Endothelial cell of umbilical vein (primary cell): Measurements from ENCODE around the gene SKIC3. TPM values are rescaled to one million over a fixed set of nuclear protein-coding genes. Genes with fewer than 3 reads are reported as not detected.

Experiments used
- BruUV-seq: library from RNA; stranded (reverse); fragments of 400-500 nt; replicated peaks from 2 replicates; lab custom pipeline; 2021; lab: Mats Ljungman, UMichigan
- CTCF ChIA-PET: fragments of 300-600, 350-600 bp; sonication (Branson Sonifier 250); formaldehyde crosslinking; loops from one replicate; lab custom pipeline; 2021; ENCODE audit warnings: antibody characterized with exemption, inconsistent platforms; lab: Charles Lee
- POLR2A ChIA-PET: fragments of 300-600, 350-600 bp; sonication (Branson Sonifier 250); formaldehyde crosslinking; loops from one replicate; lab custom pipeline; 2021; ENCODE audit warnings: antibody characterized with exemption, inconsistent platforms; lab: Charles Lee
- DNase-seq: peaks from one replicate; pipeline ENCODE4 v3.0.0-alpha.2; 2011; ENCODE audit warnings: low read depth, low spot score
- FAIRE-seq: peaks from 2 replicates; lab custom pipeline; 2011; peaks lifted over from hg19 to GRCh38; lab: Jason Lieb, UNC
- H2AFZ ChIP-seq: 2 replicates; pipeline ENCODE4 v1.6.0; 2012; ENCODE audit warnings: low read depth, low read length, control low read depth, inconsistent platforms
- H3K27ac ChIP-seq: 2 replicates; pipeline ENCODE4 v1.5.1; 2011; ENCODE audit warnings: low read depth, mild to moderate bottlenecking, control low read depth, low read length, moderate library complexity; ENCODE audit not compliant: insufficient read depth
- H3K27me3 ChIP-seq, 2 experiments: 2 replicates each; pipeline versions ENCODE4 v1.6.0 to v1.6.1; 2011; ENCODE audit warnings: low read length in 2 of 2, mixed read lengths in 1 of 2; ENCODE audit not compliant: control insufficient read depth in 2 of 2, insufficient read depth in 2 of 2
- H3K36me3 ChIP-seq, 2 experiments: 2 replicates in 1 of 2; 3 replicates in 1 of 2; pipeline ENCODE4 v1.5.1; 2011; ENCODE audit warnings: low read length in 2 of 2, mild to moderate bottlenecking in 1 of 2, moderate library complexity in 1 of 2; ENCODE audit not compliant: control insufficient read depth in 2 of 2, insufficient read depth in 2 of 2; ENCODE audit errors: extremely low read depth in 1 of 2
- H3K4me1 ChIP-seq: 3 replicates; pipeline ENCODE4 v1.5.1; 2011; ENCODE audit warnings: mild to moderate bottlenecking, low read length; ENCODE audit not compliant: control insufficient read depth, insufficient read depth; ENCODE audit errors: extremely low read depth
- H3K4me2 ChIP-seq: 2 replicates; pipeline ENCODE4 v1.6.1; 2011; ENCODE audit warnings: low read length, control low read depth, mixed read lengths; ENCODE audit not compliant: insufficient read depth
- H3K4me3 ChIP-seq, 3 experiments: fragments of 200-600 bp in 1 of 3; sonication (generic), shearing (Covaris generic) in 1 of 3; replicated peaks in 1 of 3; 2 replicates each; pipeline ENCODE4 v1.5.1; 2011 to 2016; ENCODE audit warnings: control low read depth in 3 of 3, low read length in 3 of 3, mild to moderate bottlenecking in 2 of 3, inconsistent platforms in 1 of 3, low read depth in 1 of 3, moderate library complexity in 1 of 3; ENCODE audit not compliant: insufficient read depth in 1 of 3
- H3K79me2 ChIP-seq: 2 replicates; pipeline ENCODE4 v1.6.0; 2012; ENCODE audit warnings: low read length, inconsistent platforms; ENCODE audit not compliant: control insufficient read depth, insufficient read depth
- H3K9ac ChIP-seq: replicated peaks from 2 replicates; pipeline ENCODE3; 2011; ENCODE audit warnings: low read length, control low read depth; ENCODE audit not compliant: insufficient read depth; ENCODE audit errors: extremely low read depth
- H3K9me1 ChIP-seq: replicated peaks from 3 replicates; pipeline ENCODE4 v1.6.0; 2011; ENCODE audit warnings: mild to moderate bottlenecking, low read length; ENCODE audit not compliant: control insufficient read depth, insufficient read depth; ENCODE audit errors: extremely low read depth
- H3K9me3 ChIP-seq: replicated peaks from 2 replicates; pipeline ENCODE4 v1.5.1; 2012; ENCODE audit warnings: low read length, inconsistent platforms; ENCODE audit not compliant: control insufficient read depth, insufficient read depth
- H4K20me1 ChIP-seq: replicated peaks from 2 replicates; pipeline ENCODE3; 2011; ENCODE audit warnings: mild to moderate bottlenecking, low read length; ENCODE audit not compliant: control insufficient read depth, insufficient read depth; ENCODE audit errors: extremely low read depth
- CTCF ChIP-seq, 2 donors: IDR thresholded peaks; 1 replicate in 1 of 2; 2 replicates in 1 of 2; pipeline ENCODE4 v1.5.1; 2011; ENCODE audit warnings: low read length in 2 of 2, mild to moderate bottlenecking in 2 of 2, moderate library complexity in 2 of 2, control low read depth in 1 of 2, inconsistent platforms in 1 of 2, low read depth in 1 of 2; ENCODE audit not compliant: insufficient read depth in 1 of 2; ENCODE audit errors: extremely low read depth in 1 of 2
- EZH2 ChIP-seq: IDR thresholded peaks from 2 replicates; pipeline ENCODE4 v1.6.1; 2012; ENCODE audit warnings: borderline replicate concordance, low read depth, mild to moderate bottlenecking, moderate library complexity, low read length, inconsistent platforms; ENCODE audit not compliant: severe bottlenecking
- FOS ChIP-seq: IDR thresholded peaks from 2 replicates; pipeline ENCODE4 v1.6.1; 2011; ENCODE audit warnings: mild to moderate bottlenecking, low read length, moderate library complexity, borderline replicate concordance; ENCODE audit not compliant: insufficient read depth
- GATA2 ChIP-seq: IDR thresholded peaks from 2 replicates; pipeline ENCODE4 v1.7.0; 2011; ENCODE audit warnings: low read depth, mild to moderate bottlenecking, moderate library complexity, mixed read lengths, low read length; ENCODE audit not compliant: insufficient read length, insufficient read depth
- JUN ChIP-seq: IDR thresholded peaks from 2 replicates; pipeline ENCODE4 v1.6.1; 2011; ENCODE audit warnings: borderline replicate concordance, low read depth; ENCODE audit not compliant: insufficient read length, insufficient read depth
- MYC ChIP-seq: IDR thresholded peaks from one replicate; pipeline ENCODE4 v1.6.1; 2011; ENCODE audit warnings: mild to moderate bottlenecking, low read depth, low read length
- POLR2A ChIP-seq: IDR thresholded peaks from 2 replicates; pipeline ENCODE4 v1.6.1; 2012; ENCODE audit warnings: low read depth, mild to moderate bottlenecking, control low read depth, low read length
- POLR2AphosphoS5 ChIP-seq: IDR thresholded peaks from 2 replicates; pipeline ENCODE4 v1.6.1; 2012; ENCODE audit warnings: low read depth, mild to moderate bottlenecking, control low read depth, low read length, moderate library complexity; ENCODE audit not compliant: insufficient read depth
- dilution Hi-C: fragments of 300-500 bp; cut with MboI; formaldehyde crosslinking; loops from one replicate; pipeline ENCODE4 v1.15.0; 2019; ENCODE audit warnings: low sequenced_read_pairs; ENCODE audit not compliant: extremely low pct_ligation_motif_present
- intact Hi-C: fragments of 100-400 bp; cut with micrococcal nuclease; formaldehyde crosslinking; loops from one replicate; pipeline ENCODE4 v1.10.0; 2022
- polyA plus RNA-seq, 4 experiments: library from polyadenylated mRNA; depleted of rRNA in 3 of 4; stranded (reverse) in 3 of 4; unstranded in 1 of 4; fragments of >200 nt; gene quantifications; 2 replicates each; pipeline versions ENCODE4 v1.2.1 to v1.2.3, GENCODE V29; 2011 to 2012; ENCODE audit warnings: missing spikeins in 1 of 4
- total RNA-seq: library from RNA; stranded (reverse); gene quantifications from 2 replicates; pipeline ENCODE4 v1.2.3, GENCODE V29; 2021
- TF ChIP-seq, protein P1 (sequence below): IDR thresholded peaks from 2 replicates; pipeline ENCODE4 v1.6.1; 2011; ENCODE audit not compliant: insufficient read depth, insufficient read length

Gene SKIC3
- total and polyA plus RNA-seq, 2 donors (not counting 3 experiments of a cell fraction or from before 2014, with no cell fraction given) = 18.8 to 100 TPM

- no peaks in the 10 kb centered on the region for H3K27me3 ChIP-seq
- H3K4me1 ChIP-seq = no peaks in the 10 kb centered on the region
- dilution Hi-C loops = no loop called here
- H3K9me1 ChIP-seq = no peaks in the 10 kb centered on the region
- FAIRE-seq (no peak), DNase-seq (no peak)
- H3K4me2 ChIP-seq = no peak overlapping the region
- no peaks in the 10 kb centered on the region for H3K9me3 ChIP-seq
- no peaks in the 10 kb centered on the region for H3K79me2 ChIP-seq
- no TSS peak for BruUV-seq
- no peaks in the 10 kb centered on the region for H4K20me1 ChIP-seq
- TF ChIP-seq EZH2 (no peak), JUN (no peak), POLR2A (no peak), CTCF (IDR thresholded peaks at IDR 0.05; ENCODE audit: extremely low read depth in 1 of 2, insufficient read depth in 1 of 2, low read depth in 1 of 2, low read length in 2 of 2) (no peak), FOS (no peak), POLR2AphosphoS5 (no peak), MYC (no peak), GATA2 (no peak)
- TF ChIP-seq, protein P1, sequence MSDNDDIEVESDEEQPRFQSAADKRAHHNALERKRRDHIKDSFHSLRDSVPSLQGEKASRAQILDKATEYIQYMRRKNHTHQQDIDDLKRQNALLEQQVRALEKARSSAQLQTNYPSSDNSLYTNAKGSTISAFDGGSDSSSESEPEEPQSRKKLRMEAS = no peak
- peaks cover 7 to 35% of the 10 kb centered on the region in 2 experiments for H3K36me3 ChIP-seq
- no peak overlapping the region for H3K27ac ChIP-seq
- intact Hi-C loops = no loop called here
- ChIA-PET CTCF (no interaction called here), POLR2A (no interaction called here)
- H3K9ac ChIP-seq = no peak overlapping the region
- H2AFZ ChIP-seq = no peak overlapping the region
- H3K4me3 ChIP-seq = no peak overlapping the region
Measured at GRCh38 chr5:95511606-95512005, 43.2 kb downstream of the SKIC3 start.
